Adrenal gland (tissue), 5 donors: ENCODE measurements around the gene KRTAP12-4.

Experiments
- POLR2A ChIP-seq, 2 donors: fragments of 450-650 bp; IDR thresholded peaks; one replicate each; pipeline ENCODE4 v1.6.1; 2017; ENCODE audit warnings: antibody characterized with exemption in 2 of 2, mild to moderate bottlenecking in 2 of 2, moderate library complexity in 1 of 2
- TF ChIP-seq, protein P1 (sequence below), 6 experiments: fragments of 450-650 bp in 4 of 6; fragments of 200-600 bp in 2 of 6; sonication (generic) in 1 of 6; IDR thresholded peaks; 1 replicate in 5 of 6; 2 replicates in 1 of 6; pipeline versions ENCODE4 v1.5.1 to v1.8.0; 2016 to 2021; ENCODE audit warnings: antibody characterized with exemption in 6 of 6, mild to moderate bottlenecking in 2 of 6, moderate library complexity in 1 of 6
- donor health status: DM: no; HTN: no; CAD: no.

DNA sequence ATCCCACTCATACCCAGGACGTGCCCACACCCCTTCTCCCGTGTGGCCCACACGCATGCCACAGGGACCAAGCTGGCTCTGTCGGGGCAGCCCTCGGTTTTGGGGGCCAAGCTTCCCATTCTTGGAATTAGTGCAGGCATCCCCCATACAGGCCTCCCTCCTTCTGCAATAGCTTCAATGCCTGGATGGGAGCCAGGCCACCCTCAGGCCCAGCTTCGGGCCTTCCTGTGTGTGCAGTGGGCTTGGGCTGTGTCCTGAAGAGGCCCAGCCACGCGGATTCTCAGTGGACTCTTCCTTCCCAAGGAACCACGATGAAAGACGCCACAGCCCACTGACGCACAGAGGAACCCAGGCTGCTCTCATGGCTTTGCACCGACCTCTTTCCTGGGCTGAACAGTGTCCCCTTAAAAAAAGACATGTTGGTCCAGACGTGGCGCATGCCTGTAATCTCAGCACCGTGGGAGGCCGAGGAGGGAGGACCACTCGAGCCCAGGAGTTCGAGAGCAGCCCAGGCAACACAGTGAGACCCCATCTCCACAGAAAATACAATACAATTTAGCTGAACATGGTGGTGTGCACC lies 4.8 kb downstream of the KRTAP12-4 start:
- TF ChIP-seq, protein P1, sequence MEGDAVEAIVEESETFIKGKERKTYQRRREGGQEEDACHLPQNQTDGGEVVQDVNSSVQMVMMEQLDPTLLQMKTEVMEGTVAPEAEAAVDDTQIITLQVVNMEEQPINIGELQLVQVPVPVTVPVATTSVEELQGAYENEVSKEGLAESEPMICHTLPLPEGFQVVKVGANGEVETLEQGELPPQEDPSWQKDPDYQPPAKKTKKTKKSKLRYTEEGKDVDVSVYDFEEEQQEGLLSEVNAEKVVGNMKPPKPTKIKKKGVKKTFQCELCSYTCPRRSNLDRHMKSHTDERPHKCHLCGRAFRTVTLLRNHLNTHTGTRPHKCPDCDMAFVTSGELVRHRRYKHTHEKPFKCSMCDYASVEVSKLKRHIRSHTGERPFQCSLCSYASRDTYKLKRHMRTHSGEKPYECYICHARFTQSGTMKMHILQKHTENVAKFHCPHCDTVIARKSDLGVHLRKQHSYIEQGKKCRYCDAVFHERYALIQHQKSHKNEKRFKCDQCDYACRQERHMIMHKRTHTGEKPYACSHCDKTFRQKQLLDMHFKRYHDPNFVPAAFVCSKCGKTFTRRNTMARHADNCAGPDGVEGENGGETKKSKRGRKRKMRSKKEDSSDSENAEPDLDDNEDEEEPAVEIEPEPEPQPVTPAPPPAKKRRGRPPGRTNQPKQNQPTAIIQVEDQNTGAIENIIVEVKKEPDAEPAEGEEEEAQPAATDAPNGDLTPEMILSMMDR (IDR thresholded peaks at IDR 0.05): no peak
- TF ChIP-seq POLR2A (IDR thresholded peaks at IDR 0.05): no peak
